Lower lobe of right lung (tissue), 2 donors: ENCODE results near the gene DLX2. TPM values are rescaled to one million over a fixed set of nuclear protein-coding genes. Genes with fewer than 3 reads are reported as not detected.

ENCODE experiments used
- ATAC-seq, 2 donors: fragments of 200-7000 bp; cut with Tn5 transposase; one replicate each; pipeline ENCODE4 v1.9.1; 2020 to 2022; ENCODE audit warnings: mild to moderate bottlenecking in 2 of 2, moderate library complexity in 2 of 2
- DNase-seq: peaks from one replicate; pipeline ENCODE4 v3.0.0-alpha.2; 2020
- H3K27ac ChIP-seq: fragments of 200-600 bp; one replicate; pipeline ENCODE4 v1.8.0; 2022
- H3K27me3 ChIP-seq: fragments of 200-600 bp; one replicate; pipeline ENCODE4 v1.8.0; 2022; ENCODE audit warnings: low read depth
- H3K36me3 ChIP-seq: fragments of 200-600 bp; one replicate; pipeline ENCODE4 v1.8.0; 2022; ENCODE audit warnings: mild to moderate bottlenecking
- H3K4me1 ChIP-seq: fragments of 200-600 bp; one replicate; pipeline ENCODE4 v1.8.0; 2022
- H3K4me3 ChIP-seq: fragments of 200-600 bp; one replicate; pipeline ENCODE4 v1.8.0; 2022; ENCODE audit warnings: mild to moderate bottlenecking
- H3K9me3 ChIP-seq: fragments of 200-600 bp; one replicate; pipeline ENCODE4 v1.8.0; 2022
- intact Hi-C: fragments of 100-400 bp; cut with DNase I; formaldehyde crosslinking; loops from one replicate; pipeline ENCODE4 v1.11.0; 2022
- total RNA-seq: library from RNA; stranded (reverse); fragmentation: NEBNext Ultra II Directional; extraction: Animal tissue kit (Norgen Biotek cat#: 25700); gene quantifications from one replicate; pipeline ENCODE4 v1.2.1, GENCODE V29; 2021
- TF ChIP-seq, protein P1 (sequence below): fragments of 200-600 bp; IDR thresholded peaks from one replicate; pipeline ENCODE4 v1.8.0; 2022; ENCODE audit warnings: antibody characterized with exemption, mild to moderate bottlenecking
- donor health status: DM: no; HTN: yes; CAD: no; lungs with severe emphysema.

DLX2 gene
- total RNA-seq, 1 donor from 2014 or later, result not detected

DNA sequence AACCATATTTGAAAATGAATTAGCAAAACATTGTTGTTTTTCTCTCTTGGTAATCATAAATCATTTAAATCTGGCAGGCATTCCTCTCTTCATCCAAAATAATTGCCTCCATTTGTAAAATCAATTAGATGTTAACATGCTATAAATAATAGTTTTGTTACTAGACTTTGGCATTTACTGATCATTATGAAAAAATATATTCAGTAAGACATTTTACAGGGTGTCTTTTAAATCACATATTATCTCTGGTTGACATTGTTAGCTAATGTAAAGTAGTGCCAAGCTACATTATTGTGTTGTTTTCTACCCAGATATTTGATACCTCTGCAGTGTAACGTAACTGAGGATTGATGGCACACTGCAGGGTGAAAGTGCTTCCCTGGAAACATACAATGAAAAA lies 49.2 kb downstream of the DLX2 start:
- ATAC-seq (no peak), DNase-seq (no peak)
- Histone ChIP-seq H3K4me1 (no peaks in the 10 kb centered on the region), H3K27ac (no peak overlapping the region), H3K36me3 (no peaks in the 10 kb centered on the region), H3K4me3 (no peak overlapping the region), H3K27me3 (no peaks in the 10 kb centered on the region), H3K9me3 (no peaks in the 10 kb centered on the region)
- TF ChIP-seq, protein P1, sequence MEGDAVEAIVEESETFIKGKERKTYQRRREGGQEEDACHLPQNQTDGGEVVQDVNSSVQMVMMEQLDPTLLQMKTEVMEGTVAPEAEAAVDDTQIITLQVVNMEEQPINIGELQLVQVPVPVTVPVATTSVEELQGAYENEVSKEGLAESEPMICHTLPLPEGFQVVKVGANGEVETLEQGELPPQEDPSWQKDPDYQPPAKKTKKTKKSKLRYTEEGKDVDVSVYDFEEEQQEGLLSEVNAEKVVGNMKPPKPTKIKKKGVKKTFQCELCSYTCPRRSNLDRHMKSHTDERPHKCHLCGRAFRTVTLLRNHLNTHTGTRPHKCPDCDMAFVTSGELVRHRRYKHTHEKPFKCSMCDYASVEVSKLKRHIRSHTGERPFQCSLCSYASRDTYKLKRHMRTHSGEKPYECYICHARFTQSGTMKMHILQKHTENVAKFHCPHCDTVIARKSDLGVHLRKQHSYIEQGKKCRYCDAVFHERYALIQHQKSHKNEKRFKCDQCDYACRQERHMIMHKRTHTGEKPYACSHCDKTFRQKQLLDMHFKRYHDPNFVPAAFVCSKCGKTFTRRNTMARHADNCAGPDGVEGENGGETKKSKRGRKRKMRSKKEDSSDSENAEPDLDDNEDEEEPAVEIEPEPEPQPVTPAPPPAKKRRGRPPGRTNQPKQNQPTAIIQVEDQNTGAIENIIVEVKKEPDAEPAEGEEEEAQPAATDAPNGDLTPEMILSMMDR, result no peak
- intact Hi-C loops, result no loop called here

DNA sequence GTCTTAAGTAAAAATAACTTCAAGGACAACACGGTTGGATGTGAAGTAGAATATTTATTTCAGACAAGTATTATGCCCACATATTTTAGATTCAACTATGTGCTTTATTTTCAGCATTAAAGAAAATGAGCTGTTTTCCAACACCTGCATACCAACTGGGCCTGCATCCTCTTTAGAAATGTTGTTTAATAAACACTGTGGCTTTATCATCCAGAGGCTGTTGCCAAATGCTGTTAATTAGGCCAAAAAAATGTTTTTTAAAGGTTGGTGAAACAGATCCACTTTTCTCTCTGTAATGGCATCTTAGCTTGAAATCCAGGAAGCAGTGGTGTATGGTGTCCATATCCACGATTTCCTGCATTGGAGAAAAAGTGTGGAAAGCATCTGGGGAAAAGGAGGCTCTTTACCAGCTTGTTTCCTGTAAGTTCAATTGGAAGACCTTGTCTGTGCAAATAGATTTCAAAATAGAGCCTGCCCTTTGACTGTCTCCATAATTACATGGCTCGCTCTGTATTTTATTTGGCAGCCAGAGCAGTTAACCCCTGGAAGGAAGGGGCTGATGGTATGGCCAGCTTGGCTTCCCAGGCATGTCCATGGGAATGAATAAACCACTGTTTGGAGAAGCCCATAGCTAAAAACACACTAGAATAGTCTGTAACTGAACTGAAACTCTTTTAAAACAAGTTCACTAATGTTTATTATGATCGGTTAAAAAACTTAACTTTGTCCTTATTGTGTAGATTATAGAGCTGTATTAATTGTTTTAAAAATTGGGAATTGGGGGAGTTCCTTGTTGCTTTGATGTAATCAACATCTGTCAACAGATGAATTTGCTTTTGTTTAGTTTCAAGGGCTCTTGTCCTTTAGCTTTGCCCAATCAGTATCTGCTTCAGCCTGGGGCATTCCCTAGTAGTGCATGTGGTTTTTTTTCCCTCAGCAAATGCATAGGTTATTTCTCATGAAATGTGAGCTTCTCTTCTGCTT lies 50.4 kb downstream of the DLX2 start:
- no peaks in the 10 kb centered on the region for H3K36me3 ChIP-seq
- no peak overlapping the region for H3K27ac ChIP-seq
- no peaks in the 10 kb centered on the region for H3K4me1 ChIP-seq
- ATAC-seq (no peak), DNase-seq (no peak)
- TF ChIP-seq, protein P1, result no peak
- no peak overlapping the region for H3K4me3 ChIP-seq
- H3K27me3 ChIP-seq, result no peaks in the 10 kb centered on the region
- no peaks in the 10 kb centered on the region for H3K9me3 ChIP-seq
- intact Hi-C loops, result no loop called here

DNA sequence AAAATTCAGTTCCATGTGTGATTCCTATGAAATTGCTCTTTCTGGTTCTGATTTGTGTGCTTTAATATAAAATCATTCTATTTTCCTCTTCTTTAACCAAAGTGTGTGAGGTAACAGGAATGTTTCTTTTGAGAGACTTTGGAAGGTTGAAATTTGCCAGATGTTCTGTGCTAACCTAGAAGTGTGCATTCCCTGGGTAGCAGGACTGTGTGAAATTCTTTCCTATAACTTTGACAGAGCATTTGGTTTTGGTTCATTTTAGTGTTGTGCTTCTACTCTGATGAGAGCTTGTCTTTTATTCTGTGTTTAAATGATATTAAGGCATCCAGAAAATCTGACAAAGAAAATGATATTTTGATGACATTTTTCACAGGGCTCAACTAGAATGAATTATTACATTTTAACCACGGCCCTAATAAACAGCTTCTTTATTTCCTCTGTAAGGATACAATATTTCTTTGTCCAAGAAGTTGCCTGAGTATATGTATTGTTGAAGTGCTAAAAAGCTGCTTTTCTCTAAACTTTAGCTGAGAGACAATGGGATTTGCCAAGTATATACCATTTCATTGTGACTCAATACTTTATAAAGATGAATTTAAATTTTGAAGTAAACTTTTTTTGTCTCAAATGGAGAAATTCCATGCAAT lies 52.1 kb downstream of the DLX2 start:
- H3K36me3 ChIP-seq, result no peaks in the 10 kb centered on the region
- no peak overlapping the region for H3K27ac ChIP-seq
- DNase-seq (no peak), ATAC-seq (no peak)
- no peak overlapping the region for H3K4me3 ChIP-seq
- no peaks in the 10 kb centered on the region for H3K4me1 ChIP-seq
- H3K9me3 ChIP-seq, result no peaks in the 10 kb centered on the region
- TF ChIP-seq, protein P1, result no peak
- intact Hi-C loops, result no loop called here
- no peaks in the 10 kb centered on the region for H3K27me3 ChIP-seq

DNA sequence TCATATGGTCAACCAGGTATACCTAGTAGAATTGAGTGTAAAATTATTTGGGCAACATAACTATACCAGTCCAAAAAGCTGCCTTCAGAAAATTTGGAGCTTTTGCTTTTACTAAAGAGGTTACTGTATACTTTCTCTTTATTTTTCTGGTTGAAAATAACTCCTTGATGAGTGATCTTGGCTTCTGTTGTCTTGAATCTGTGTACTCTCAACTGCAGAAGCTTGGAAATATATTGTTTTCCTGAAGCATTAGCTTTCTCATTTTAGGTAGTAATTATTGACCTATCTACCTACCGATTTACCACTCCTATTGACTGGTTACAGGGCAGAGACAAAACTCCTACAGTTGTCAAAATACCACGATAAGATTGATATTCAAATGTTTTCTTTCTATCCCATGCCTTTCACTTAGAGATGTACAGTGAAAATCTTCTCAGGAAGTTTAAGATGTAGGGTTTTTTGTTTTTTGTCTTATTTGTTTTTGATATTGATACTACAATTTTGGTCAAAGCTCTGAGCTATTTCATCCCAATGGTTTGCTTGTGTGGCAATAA lies 53.1 kb downstream of the DLX2 start:
- ATAC-seq (no peak), DNase-seq (no peak)
- intact Hi-C loops, result no loop called here
- Histone ChIP-seq H3K36me3 (no peaks in the 10 kb centered on the region), H3K4me1 (no peaks in the 10 kb centered on the region), H3K9me3 (no peaks in the 10 kb centered on the region), H3K4me3 (no peak overlapping the region), H3K27ac (no peak overlapping the region), H3K27me3 (no peaks in the 10 kb centered on the region)
- TF ChIP-seq, protein P1, result no peak

Other genes starting within 250 kb of the DLX2 start
- gene SLC25A12, start 208.7 kb downstream of the DLX2 start, total RNA-seq, result 10.8 TPM
- 26.5 TPM for gene HAT1, start 180.4 kb downstream of the DLX2 start, total RNA-seq
- gene METAP1D, start 102.9 kb downstream of the DLX2 start, total RNA-seq, result 3.8 TPM
- gene DLX1, start 17.4 kb downstream of the DLX2 start, total RNA-seq, result not detected